C1 segment of cervical spinal cord (tissue), 14 donors: ENCODE data around the gene M1AP.

ENCODE experiments used
- DNase-seq, 14 donors: peaks; one replicate each; lab custom pipeline; 2025; lab: John Stamatoyannopoulos, UW

M1AP gene

DNA sequence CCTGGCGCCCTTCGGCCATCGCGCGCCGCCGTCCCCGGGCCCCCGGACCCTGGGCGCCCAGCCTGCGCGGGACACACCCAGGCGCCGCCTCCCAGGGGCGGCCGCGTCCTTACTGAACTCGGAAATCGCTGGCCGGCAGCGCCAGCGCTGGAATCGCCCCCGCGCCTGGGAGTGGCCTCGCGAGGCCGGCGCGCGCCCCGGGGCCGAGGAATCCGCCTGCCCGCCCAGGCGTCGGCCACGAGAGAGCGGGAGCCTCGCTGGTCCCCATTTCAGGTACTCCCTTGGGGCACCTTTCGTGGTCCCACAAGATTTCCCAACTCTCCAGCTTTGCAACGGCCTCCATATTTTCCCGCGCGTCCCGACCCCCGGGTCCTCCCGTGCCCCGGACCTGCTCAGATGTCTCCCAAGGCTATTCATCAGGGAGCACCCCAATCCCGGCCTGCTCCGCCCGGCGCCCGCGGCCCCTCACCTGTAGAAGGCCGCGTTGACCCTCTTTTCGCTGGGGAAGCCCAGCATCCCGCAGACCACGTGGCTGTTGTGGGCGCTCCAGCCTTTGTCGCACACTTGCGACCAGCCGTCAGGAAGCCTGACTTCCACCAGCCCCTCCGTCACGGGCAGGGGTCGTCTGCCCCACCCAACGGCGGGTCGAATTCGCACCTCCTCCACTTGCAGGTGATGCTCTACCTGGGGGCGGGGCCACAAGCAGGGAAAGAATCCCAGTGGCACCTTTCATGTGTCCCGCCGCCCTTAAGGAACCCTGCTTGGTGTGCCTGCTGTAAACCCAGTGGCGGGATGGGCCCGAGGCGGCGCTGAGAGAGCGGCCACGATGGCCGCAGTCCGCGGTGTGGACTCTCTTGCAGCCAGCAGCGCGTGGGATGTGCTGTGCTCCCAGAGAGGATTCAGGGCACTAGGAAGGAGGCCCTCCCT is 99.0 kb downstream of the M1AP start:
- peak in 1 of 14 donors; percentile 22 for DNase-seq

DNA sequence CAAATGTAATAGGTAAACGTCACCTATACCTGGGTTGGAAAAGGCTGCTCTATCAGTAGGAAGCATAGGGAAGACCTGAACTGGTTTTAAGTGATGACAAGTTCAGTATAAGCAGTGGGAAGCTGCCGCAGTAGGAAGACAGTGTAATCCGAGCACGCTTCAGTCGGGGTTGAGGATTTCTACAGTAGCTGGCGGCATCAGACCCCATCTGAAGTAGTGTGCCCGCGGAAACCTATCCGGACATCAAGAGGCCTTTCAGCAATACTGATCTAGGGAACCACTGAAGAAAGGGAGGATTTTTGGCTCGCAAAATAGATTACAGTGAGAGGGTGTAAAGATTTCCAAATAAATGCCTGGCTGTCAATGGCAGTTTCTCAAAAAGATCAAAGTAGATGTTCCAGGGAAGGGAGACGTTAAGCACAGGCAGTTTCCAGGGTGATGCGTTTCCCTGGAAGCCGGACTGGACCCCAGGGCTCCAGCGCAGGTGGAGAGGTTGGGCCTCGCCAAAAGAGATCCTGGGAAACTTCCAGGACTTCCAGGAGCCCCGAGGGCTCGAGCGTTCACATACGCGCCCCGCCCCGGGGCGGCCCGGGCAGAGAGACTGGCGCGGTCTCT is 99.7 kb downstream of the M1AP start:
- no peak for DNase-seq

DNA sequence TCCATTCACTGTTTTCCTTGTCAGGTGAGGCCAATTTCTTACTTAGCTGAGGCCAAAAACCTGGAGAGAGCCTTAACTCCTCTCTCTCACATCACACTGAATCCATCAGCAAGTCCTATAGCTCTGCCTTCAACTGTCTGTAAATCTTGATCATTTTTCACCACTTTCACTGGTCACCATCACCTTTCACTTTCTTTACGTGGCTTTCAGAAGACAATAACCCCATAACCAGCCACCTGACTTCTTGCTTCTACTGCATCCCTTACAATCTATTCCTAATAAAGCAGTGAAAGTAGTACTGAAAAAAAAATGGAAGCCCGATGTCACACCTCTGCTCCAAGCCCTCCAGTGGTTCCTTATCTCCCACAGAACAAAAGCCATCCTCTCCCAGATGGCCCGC is 102.1 kb downstream of the M1AP start:
- no peak for DNase-seq

DNA sequence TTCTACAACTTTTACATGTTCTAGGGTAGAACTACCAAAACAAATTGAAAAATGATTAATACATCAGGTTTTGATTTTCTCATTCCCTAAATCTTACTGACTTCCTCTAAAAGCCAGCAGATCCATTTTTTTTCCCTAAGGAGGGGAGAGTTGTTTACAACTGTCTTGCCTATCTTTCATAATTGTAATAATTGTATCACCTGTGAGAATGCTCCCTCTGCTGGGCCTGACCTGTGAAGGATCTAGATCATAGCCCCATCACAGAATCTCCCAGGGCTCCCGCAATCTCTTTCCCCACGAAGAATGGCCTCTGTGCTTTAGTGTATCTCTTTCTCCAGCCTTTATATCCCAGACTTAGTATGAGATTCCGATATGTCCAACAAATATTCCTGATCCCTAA is 103.5 kb downstream of the M1AP start:
- no peak for DNase-seq

DNA sequence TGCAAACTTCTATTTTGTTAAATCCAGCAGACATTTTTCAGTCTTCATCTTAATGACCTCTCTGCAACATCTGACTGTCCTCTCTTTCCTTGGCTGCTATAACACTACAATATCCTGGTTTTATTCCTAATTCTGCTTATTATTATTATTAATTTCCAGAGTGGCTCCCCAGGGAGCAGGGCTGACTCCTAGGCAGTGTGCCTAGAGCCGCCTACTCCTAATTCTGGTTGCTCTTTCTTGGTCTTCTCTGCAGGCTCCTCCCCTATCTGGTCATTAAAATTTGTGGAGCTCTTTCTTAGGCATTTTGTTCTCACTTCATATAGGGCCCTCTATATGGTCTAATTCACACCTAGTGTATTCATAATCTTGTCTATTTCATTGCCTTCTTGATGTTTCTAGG is 105.2 kb downstream of the M1AP start:
- no peak for DNase-seq

DNA sequence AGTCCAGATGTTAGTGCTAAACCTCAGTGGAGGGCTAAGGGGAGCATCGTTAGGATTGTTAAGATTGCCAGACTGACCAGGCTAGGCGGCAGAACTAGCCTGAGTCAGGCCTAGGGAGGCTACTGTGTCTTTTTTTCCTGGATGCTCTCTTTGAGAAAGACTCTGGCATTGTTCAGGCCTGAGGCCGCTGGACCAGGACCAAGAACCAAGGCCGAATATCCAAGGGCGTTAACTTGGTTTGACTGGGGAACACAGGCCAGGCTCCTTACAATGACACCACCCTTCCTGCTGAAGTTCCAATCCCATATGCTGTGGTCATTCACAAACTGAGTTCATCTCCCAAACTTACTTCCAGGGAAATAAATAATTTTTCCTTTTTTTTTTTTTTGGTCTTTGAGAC is 107.8 kb downstream of the M1AP start:
- no peak for DNase-seq

DNA sequence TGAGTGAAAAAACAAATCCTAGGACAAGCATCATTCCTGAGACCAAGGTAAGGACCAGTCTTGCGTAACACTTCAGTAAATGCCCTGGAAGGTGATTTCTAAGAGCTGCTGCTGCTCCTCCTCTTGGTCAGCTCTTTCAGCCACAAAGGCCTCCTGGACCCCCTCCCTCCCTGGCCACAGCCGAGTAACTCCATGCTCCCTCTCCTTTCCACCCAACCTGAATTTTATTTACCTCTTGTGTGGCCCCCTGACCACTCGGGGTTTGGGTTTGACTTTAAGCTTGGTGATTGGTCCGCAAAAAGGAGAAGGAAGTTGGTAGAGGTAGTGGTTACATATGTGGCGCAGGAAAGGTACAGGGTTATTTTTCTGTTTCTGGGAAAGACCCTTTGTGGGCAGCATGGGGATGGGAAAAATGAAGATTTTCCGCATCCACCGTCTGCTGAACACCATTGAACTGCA is 109.2 kb downstream of the M1AP start:
- no peak for DNase-seq

DNA sequence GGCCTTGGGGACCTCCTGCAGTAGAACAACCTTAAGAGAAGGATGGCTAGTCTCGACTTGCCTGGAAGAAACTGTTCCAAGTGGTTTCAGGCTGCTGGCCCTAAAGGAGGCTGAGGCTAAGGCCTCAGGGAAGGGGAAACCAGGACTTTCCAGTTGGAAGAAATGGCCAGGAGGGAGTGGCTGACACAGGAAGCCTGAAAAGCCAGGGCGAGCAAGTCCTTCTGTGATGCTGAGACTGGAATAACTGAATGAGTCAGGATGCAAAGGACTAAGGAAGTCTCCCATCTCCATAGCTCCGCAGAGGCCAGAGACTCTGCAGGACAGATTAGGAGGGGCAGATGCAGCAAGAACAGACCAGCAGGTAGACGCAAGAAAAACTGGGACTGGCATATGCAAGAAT is 111.0 kb downstream of the M1AP start:
- DNase-seq, result no peak

DNA sequence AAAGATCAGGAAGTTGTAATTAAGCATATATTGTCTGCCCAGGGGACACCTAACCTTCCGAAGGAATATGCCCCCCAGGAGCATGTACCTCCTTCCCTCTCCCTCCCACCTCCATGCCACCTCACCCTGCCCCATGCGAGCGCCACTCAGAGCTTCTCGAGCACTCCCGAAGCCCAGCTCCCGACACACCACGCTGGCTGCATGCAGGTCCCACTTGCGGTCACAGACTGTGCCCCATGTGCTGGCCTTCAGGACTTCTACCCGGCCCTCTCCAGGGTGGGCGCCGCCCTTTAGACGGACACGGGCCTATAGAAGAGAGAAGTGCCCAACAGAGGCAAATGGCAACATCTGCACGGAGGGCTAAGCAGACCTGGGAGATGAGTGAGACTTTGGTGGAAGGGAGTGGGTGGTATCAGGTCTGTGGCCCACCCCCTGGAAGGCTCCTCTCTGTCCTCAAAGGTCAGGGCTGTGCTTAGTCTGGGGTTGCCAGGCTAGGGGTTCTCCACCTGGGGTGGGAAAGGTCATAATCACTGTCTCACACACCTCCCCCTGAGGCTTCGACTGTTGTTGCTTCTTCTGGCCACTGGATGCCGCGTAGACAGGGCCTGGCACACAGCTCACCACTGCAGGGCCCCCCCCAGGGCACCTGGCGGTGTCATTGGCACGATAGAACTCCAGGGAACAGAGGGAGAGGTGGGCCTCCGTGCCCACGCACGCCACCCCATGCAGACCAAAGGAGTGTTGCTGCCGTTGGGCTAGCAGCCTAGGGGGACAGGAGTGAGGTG is 111.8 kb downstream of the M1AP start:
- no peak for DNase-seq

DNA sequence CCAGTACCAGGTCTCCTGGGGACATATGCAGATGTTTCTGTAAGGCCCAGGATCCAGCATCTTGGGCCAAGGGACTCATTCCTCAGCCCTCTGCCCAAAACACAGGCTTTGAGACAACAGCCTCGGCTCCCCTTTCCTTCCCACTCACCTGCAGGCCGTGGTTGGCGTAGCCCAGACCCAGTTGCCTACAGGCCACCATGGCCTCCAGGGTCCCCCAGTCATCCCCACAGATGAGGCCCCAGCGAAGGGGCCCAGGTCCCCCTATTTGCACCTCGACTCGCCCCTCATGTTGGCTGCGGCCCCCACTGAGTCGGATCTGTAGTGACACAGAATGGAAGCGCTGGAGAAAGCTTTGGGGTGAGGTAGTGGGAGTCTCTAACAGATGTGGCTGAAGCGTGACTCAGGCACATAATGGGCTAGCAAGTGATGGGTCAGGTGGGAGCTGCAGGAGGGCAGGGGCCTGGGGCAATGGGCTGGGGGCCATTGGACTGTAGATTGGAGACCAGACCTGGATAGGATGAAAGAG is 112.6 kb downstream of the M1AP start:
- no peak for DNase-seq

DNA sequence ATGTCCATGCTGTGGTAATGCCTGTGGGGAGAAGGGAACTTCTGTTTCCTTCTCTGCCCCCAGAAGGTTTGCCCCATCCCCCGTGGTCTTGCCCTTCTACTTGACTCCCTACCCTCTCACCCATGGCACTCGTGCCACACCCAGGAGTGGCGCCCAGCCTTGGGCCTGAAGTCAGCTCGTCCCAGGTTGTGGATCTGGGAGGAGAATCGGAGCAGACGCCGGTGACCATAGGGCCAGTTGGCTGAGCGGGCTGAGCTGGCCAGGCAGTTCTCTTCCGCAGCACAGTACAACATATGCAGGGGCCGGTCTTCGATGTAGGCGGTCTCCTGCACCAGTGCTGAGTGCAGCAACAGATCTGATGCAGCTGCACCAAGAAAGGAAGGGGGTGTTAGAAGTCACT is 113.7 kb downstream of the M1AP start:
- DNase-seq, result no peak

DNA sequence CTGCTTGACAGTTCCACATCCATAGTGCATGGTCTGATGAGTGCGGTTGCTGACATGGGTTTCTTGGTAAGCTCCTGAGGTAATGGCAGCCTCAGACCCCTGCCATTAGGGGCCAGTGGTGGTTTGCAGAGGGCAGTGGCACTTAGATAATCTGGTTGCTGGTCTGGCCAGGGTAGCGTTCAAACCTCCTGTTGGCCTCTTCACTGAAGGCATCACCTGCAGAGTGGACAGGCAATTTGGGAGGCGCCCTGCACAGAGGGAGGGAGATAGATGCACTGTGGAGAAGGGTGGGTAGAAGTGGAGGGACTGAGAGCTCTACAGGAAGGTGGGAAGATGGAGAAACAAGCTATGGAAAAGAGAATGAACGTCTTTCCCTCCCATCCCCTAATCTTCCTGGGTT is 114.7 kb downstream of the M1AP start:
- DNase-seq, result no peak

DNA sequence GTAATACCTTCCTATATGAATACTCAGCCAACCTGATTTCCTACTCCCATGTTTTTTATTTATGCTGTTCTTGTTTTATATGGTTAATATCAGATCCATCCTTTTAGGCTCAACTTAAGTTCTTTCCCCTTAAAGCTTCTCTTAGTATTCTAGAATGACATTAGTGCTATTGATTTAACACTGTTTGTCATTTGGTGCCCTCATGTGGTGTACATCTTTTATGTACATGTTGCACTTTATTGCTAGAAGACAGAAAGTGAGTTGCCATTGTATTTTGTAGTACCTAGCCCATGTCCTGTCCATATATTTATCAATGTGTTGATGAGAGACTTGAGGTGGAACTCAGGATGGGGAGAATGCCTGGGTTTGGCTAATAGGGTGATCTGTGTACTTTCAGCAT is 115.9 kb downstream of the M1AP start:
- no peak for DNase-seq

DNA sequence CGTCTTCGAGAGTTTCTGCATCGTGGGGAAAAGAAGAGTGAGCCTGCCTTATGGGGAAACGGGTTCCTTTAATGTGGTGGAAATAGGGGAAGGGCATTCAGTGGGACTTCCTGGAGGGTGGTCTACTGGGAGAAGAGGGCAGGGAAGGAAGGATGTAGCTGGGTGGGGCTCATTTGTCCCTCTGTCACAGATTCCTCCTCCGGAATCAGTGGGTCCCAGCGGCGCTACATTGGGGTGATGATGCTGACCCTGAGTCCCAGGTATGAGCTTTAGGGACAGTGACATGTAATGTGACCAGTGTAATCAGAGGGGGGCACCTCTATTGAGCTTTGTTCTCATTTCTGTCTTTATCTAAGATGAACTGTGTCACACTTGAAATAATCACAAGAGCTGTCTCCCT is 116.5 kb downstream of the M1AP start:
- DNase-seq, result no peak

DNA sequence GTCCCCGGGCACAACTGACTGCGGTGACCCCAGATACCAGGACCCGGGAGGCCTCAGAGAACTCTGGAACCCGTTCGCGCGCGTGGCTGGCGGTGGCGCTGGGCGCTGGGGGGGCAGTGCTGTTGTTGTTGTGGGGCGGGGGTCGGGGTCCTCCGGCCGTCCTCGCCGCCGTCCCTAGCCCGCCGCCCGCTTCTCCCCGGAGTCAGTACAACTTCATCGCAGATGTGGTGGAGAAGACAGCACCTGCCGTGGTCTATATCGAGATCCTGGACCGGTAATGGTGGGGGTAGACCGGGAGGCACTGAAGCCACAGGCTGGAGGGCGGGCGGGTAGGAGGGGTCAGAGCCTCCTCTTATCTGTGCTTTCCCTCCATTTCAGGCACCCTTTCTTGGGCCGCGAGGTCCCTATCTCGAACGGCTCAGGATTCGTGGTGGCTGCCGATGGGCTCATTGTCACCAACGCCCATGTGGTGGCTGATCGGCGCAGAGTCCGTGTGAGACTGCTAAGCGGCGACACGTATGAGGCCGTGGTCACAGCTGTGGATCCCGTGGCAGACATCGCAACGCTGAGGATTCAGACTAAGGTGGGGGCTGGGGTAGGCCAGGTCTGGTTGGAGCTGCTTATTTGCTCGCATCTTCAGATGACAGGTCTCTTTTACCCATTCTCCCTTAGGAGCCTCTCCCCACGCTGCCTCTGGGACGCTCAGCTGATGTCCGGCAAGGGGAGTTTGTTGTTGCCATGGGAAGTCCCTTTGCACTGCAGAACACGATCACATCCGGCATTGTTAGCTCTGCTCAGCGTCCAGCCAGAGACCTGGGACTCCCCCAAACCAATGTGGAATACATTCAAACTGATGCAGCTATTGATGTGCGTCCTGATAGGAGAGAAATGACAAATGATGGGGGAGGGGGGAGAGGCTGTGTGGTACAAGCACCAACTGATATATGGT is 117.6 kb downstream of the M1AP start:
- peak in 7 of 14 donors; percentile 19 to 67 (median 46) for DNase-seq

DNA sequence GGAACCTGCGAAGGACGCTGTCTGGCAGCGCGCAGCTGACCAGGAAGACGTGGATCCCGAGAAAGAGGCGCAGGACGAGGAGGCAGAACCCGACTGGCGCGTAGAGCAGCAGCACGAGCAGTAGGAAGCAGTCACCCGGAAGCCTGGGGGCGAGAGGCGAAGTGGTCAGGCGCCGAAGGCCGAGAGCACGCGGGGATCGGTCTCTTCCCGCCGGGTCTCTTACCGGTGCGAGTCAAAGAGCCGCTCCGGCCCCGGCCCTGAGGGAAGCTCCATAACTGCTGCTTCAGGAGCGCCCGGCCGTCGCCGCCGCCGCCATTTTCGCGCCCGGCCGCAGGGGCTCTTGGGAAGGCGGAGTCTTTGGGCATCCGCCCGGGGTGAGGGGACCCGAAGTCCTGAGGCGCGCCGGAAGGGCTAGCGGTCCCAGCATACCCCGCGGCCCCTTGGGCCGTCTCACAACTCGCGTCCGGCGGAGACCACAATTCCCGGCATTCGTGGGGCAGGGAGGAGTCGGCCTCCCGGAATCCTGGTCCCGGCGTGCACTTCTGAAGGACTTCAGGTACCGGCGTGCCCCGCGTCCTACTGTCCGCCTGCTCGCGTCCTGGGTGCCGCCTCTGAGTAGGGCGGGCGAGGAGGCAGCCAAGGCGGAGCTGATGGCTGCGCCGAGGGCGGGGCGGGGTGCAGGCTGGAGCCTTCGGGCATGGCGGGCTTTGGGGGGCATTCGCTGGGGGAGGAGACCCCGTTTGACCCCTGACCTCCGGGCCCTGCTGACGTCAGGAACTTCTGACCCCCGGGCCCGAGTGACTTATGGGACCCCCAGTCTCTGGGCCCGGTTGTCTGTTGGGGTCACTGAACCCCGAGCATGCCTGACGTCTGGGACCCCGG is 118.5 kb downstream of the M1AP start, which contains the start of the genes AUP1 and HTRA2:
Gene AUP1 (minus strand): TSS at position 350 of the 882 bp plus-strand sequence. CDS start 77 bp downstream, at position 273.
Gene HTRA2 (plus strand): TSS at position 577 of the 882 bp plus-strand sequence. CDS start 74 bp downstream, at position 651.
- DNase-seq, result peak; percentile 88 to 100 (median 98)

DNA sequence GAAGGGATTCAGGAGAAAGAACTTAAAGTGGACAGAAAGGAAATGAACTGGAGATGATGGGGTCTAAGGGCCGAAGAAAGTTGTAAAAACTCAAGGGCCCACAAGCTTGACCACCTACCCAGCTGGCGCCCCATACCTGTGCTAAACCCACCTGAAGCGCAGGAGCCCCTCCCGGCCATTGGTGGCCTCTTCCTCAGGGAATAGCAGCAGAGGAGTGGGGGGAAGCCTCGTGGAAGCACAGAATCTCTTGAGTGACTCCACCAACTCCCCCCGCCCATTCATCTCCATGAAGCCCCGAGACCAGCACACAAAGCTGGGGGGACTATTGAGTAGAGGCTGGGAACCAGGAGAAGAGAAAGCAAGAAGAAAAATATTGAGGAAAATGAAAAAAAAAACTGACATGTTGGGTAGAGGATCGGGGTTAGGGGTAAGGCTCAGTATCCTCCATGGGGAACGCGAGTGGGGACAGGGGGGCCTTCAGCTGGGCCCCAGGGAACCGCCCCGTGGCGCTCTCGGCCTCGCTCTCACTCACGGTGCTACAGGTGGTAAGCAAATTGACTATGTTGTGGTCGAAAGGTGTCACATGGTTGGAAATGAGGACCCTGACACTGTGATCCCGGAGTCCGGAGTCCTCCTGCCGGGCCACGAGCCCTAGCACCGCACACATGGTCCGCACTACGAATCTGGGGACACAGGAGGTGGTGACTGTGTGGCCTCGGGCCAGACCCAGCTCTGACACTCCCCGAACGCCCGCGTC is 119.4 kb downstream of the M1AP start:
- DNase-seq, result no peak

DNA sequence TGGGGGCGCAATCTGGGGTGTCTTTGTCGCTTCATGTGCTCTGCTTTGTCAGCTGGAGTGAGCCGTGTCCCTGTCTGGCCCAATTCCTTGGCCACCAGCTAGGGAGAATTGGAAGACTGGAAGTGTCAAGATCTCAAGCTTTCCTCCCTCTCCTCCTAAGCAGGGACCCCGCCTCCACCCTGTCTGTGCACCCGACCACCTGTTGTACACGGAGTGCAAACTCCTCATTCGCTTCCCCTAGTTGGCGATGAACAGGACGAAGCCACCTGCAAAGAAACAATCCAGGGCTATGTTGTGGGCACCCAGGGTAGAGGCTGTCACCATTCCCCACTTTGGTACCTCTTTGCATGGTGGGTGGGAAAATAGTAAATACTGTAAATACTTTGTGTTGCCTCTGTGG is 120.4 kb downstream of the M1AP start:
- DNase-seq, result no peak
